Measurements from ENCODE around the gene EEF1AKMT3. TPM values are rescaled to one million over a fixed set of nuclear protein-coding genes. Genes with fewer than 3 reads are reported as not detected.

The EEF1AKMT3 gene
- total RNA-seq, 1 experiment from 2014 or later = 3.0 TPM

Other genes with a start within 250 kb of the EEF1AKMT3 start
- 4.2 and 7.5 TPM in 2 replicates for gene MBD6, start 249.8 kb upstream of the EEF1AKMT3 start, total RNA-seq (2014; rRNA removed)
- gene DCTN2, start 225.4 kb upstream of the EEF1AKMT3 start, total RNA-seq (2014; rRNA removed) = 177 and 202 TPM in 2 replicates
- 0.06 TPM in 1 of 2 replicates, not detected in the other for gene KIF5A, start 222.6 kb upstream of the EEF1AKMT3 start, total RNA-seq (2014; rRNA removed)
- gene PIP4K2C, start 181.4 kb upstream of the EEF1AKMT3 start, total RNA-seq (2014; rRNA removed) = 19.1 and 23.3 TPM in 2 replicates
- 19.3 and 22.0 TPM in 2 replicates for gene DTX3, start 167.8 kb upstream of the EEF1AKMT3 start, total RNA-seq (2014; rRNA removed)
- gene ARHGEF25, start 161.2 kb upstream of the EEF1AKMT3 start, total RNA-seq (2014; rRNA removed) = 13.8 and 14.6 TPM in 2 replicates
- 2.8 and 4.9 TPM in 2 replicates for gene B4GALNT1, start 139.4 kb upstream of the EEF1AKMT3 start, total RNA-seq (2014; rRNA removed)
- 184 and 214 TPM in 2 replicates for gene OS9, start 78.5 kb upstream of the EEF1AKMT3 start, total RNA-seq (2014; rRNA removed)
- 0.26 and 0.29 TPM in 2 replicates for gene AGAP2, start 33.9 kb upstream of the EEF1AKMT3 start, total RNA-seq (2014; rRNA removed)
- 67.3 and 87.6 TPM in 2 replicates for gene TSPAN31, start 27.6 kb upstream of the EEF1AKMT3 start, total RNA-seq (2014; rRNA removed)
- 277 and 330 TPM in 2 replicates for gene CDK4, start 20.3 kb upstream of the EEF1AKMT3 start, total RNA-seq (2014; rRNA removed)
- 4.4 and 6.3 TPM in 2 replicates for gene MARCHF9, start 17.5 kb upstream of the EEF1AKMT3 start, total RNA-seq (2014; rRNA removed)
- gene CYP27B1, start 5.5 kb upstream of the EEF1AKMT3 start, total RNA-seq (2014; rRNA removed) = 0.90 and 0.98 TPM in 2 replicates
- gene METTL1, start 509 bp upstream of the EEF1AKMT3 start, total RNA-seq (2014; rRNA removed) = 13.5 and 15.1 TPM in 2 replicates
- gene TSFM, start 10.2 kb downstream of the EEF1AKMT3 start, total RNA-seq (2014; rRNA removed) = 26.5 and 31.3 TPM in 2 replicates
- 0.57 and 0.58 TPM in 2 replicates for gene AVIL, start 46.1 kb downstream of the EEF1AKMT3 start, total RNA-seq (2014; rRNA removed)
- 24.3 and 31.9 TPM in 2 replicates for gene CTDSP2, start 74.1 kb downstream of the EEF1AKMT3 start, total RNA-seq (2014; rRNA removed)
- gene ATP23, start 169.0 kb downstream of the EEF1AKMT3 start, total RNA-seq (2014; rRNA removed) = 6.8 and 13.9 TPM in 2 replicates